SU-DHL-6 (cell line): Measurements from ENCODE around the gene METRN.

Experiments used
- H2AFZ ChIP-seq: fragments of 200-600 bp; sonication (generic); 2 replicates; pipeline ENCODE4 v1.6.1; 2014; ENCODE audit warnings: low read depth, mild to moderate bottlenecking, moderate library complexity, mixed read lengths, antibody characterized with exemption, low read length; ENCODE audit not compliant: severe bottlenecking
- H3F3A ChIP-seq: fragments of 200-600 bp; shearing (Covaris generic); 2 replicates; pipeline ENCODE4 v1.6.0; 2016; ENCODE audit warnings: antibody characterized with exemption, mild to moderate bottlenecking; ENCODE audit not compliant: insufficient read depth
- H3K27ac ChIP-seq: fragments of 200-600 bp; sonication (generic); 2 replicates; pipeline ENCODE4 v1.5.1; 2016; ENCODE audit warnings: low read depth, mild to moderate bottlenecking, low read length, moderate library complexity, mixed read lengths
- H3K27me3 ChIP-seq: fragments of 200-600 bp; sonication (generic), shearing (Covaris generic); 2 replicates; pipeline ENCODE4 v1.6.0; 2014; ENCODE audit warnings: mild to moderate bottlenecking, low read length
- H3K36me3 ChIP-seq: fragments of 200-600 bp; sonication (generic); 2 replicates; pipeline ENCODE4 v1.6.1; 2014; ENCODE audit warnings: mild to moderate bottlenecking, low read length, mixed read lengths
- H3K4me2 ChIP-seq: fragments of 300-600, 200-600 bp; shearing (Covaris generic), sonication (generic); 2 replicates; pipeline ENCODE4 v1.6.0; 2014; ENCODE audit warnings: low read length, low read depth, mild to moderate bottlenecking; ENCODE audit not compliant: poor library complexity, severe bottlenecking
- H3K4me3 ChIP-seq: fragments of 200-600 bp; sonication (generic); 2 replicates; pipeline ENCODE4 v1.5.1; 2014; ENCODE audit warnings: antibody characterized with exemption, low read length, mild to moderate bottlenecking, mixed read lengths; ENCODE audit not compliant: insufficient read depth, poor library complexity, severe bottlenecking
- H3K79me2 ChIP-seq: fragments of 200-600 bp; sonication (generic); 2 replicates; pipeline ENCODE4 v1.6.1; 2014; ENCODE audit warnings: mild to moderate bottlenecking, low read length, moderate library complexity; ENCODE audit not compliant: insufficient read depth
- H3K9ac ChIP-seq: fragments of 200-600 bp; sonication (generic); 2 replicates; pipeline ENCODE4 v1.7.0; 2014; ENCODE audit warnings: mild to moderate bottlenecking, low read length
- H3K9me2 ChIP-seq: fragments of 200-600 bp; sonication (generic); replicated peaks from 2 replicates; pipeline ENCODE4 v1.6.1; 2014; ENCODE audit warnings: low read length; ENCODE audit not compliant: insufficient read depth
- H3K9me3 ChIP-seq: fragments of 200-600 bp; sonication (generic); 2 replicates; pipeline ENCODE4 v1.6.1; 2014; ENCODE audit warnings: low read length, mixed read lengths; ENCODE audit not compliant: insufficient read depth
- H4K20me1 ChIP-seq: fragments of 200-600 bp; sonication (generic); 2 replicates; pipeline ENCODE4 v1.6.1; 2014; ENCODE audit warnings: low read depth, mild to moderate bottlenecking, antibody characterized with exemption, low read length, moderate library complexity, mixed read lengths
- CTCF ChIP-seq: fragments of 200-600 bp; sonication (generic); IDR thresholded peaks from one replicate; pipeline ENCODE4 v1.5.1; 2017; ENCODE audit warnings: antibody characterized with exemption, mild to moderate bottlenecking, low read length, moderate library complexity; ENCODE audit not compliant: insufficient read depth, poor library complexity, severe bottlenecking
- EZH2phosphoT487 ChIP-seq: fragments of 200-600 bp; sonication (generic), shearing (Covaris generic); conservative IDR thresholded peaks from 2 replicates; pipeline ENCODE4 v1.6.1; 2018; ENCODE audit warnings: mild to moderate bottlenecking, antibody characterized with exemption, low read length, moderate library complexity, mixed read lengths

METRN gene

DNA sequence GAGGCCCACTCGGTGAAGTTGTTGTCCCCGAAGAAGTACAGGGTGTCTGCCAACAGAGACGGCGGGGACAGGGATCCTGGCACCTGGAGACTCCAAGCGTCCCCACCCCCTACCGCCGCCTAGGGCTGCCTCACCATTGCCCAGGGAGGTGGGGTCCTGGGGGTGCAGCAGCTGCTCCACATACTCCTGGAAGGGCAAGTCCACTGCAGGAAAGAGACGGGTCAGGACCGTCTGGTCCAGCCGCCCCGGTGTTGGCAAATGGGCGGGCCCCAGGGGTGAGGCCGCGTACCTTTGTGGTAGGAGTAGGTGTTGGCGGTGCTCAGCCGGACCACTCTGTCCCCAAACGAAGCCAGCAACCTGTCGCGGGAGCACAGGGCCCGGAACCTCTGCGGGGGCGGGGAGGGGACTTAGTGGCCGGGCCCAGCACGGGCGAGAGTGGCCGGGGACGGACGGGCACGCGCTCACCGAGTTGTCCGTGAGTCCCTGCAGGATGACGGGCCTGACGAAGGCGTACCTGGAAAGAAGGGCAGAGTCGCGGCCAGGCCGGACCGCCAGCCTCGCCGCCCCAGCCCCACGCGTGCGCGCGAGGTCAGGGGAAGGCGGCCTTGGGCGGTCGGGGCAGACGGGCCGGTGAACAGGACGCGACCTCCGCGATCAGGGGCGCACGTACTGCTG, 31.4 kb upstream of the METRN start:
- no peaks in the 10 kb centered on the region for H3K9me3 ChIP-seq
- no peaks in the 10 kb centered on the region for H4K20me1 ChIP-seq
- peak overlapping the region; percentile 58 for H3K9ac ChIP-seq
- H3K27ac ChIP-seq, result peak overlapping the region; percentile 38; the same call in 1 of the 2 replicates
- H2AFZ ChIP-seq, result no peak overlapping the region
- H3F3A ChIP-seq, result peaks cover 9% of the 10 kb centered on the region; the same call in 1 of the 2 replicates
- no peaks in the 10 kb centered on the region for H3K27me3 ChIP-seq
- no peaks in the 10 kb centered on the region for H3K36me3 ChIP-seq
- TF ChIP-seq CTCF (no peak), EZH2phosphoT487 (no peak)
- H3K4me3 ChIP-seq, result peak overlapping the region; percentile 55
- no peaks in the 10 kb centered on the region for H3K9me2 ChIP-seq
- H3K4me2 ChIP-seq, result peak overlapping the region; percentile 64
- peaks cover 23% of the 10 kb centered on the region; the same call in 1 of the 2 replicates for H3K79me2 ChIP-seq

- Histone ChIP-seq H3K4me2 (peak within 1 kb of the TSS; percentile 64), H3K9me3 (no peaks in the 10 kb centered on the region), H3K9ac (peak within 1 kb of the TSS; percentile 58), H3K36me3 (no peaks in the 10 kb centered on the region), H3F3A (peaks cover 4% of the 10 kb centered on the region; the same call in 1 of the 2 replicates), H3K4me3 (peak within 1 kb of the TSS; percentile 55), H3K27ac (peak within 1 kb of the TSS; percentile 38; the same call in 1 of the 2 replicates), H3K9me2 (no peaks in the 10 kb centered on the region), H3K27me3 (no peaks in the 10 kb centered on the region), H3K79me2 (peaks cover 23% of the 10 kb centered on the region; the same call in 1 of the 2 replicates), H4K20me1 (no peaks in the 10 kb centered on the region), H2AFZ (no peak within 1 kb of the TSS)
- TF ChIP-seq CTCF (no peak), EZH2phosphoT487 (no peak)
Measured at GRCh38 chr16:684071-684794, 30.7 kb upstream of the METRN start, which contains the start of gene JMJD8. TSS of gene JMJD8 (minus strand) at chr16:684334. CDS start at chr16:684319, 15 bp downstream.

DNA sequence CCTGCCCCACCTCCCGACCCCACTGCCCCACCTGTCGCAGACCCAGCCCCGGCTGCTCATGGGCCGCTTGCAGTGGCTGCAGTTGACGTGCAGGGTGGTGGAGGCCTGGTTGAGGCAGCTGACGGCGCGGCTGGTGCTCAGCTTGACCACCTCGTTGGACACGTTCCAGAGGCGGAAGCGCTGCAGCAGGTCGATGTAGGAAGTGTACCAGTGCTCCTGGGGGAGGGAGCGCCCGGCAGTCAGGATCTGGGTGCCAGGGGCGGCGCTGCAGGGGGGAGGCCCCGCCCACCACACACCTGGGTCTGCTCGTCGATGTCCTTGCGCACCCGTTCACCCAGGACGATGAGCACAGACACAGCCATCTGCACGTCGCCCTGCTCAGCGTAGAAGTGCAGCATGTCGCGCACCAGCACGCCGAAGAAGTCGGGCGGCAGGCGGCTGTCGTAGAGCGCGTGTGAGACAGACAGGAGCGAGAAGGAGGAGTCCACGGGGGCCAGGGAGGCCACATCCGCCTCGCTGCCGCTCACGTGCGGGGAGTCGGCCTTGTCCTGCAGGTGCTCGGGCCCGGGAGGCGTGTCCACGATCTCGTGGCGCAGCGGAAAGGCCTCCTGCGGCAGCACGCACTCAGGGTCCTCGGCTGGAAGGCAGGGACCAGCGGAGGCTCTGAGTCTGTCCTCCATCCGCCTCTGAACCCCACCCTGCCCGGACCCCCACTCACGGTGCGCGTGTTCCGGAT, 29.8 kb upstream of the METRN start:
- Histone ChIP-seq H3K9me2 (no peaks in the 10 kb centered on the region), H4K20me1 (no peaks in the 10 kb centered on the region), H3K4me2 (no peak overlapping the region), H3F3A (no peaks in the 10 kb centered on the region; the same call in 1 of the 2 replicates), H3K9ac (no peak overlapping the region), H3K79me2 (peaks cover 23% of the 10 kb centered on the region; the same call in 1 of the 2 replicates), H3K27me3 (no peaks in the 10 kb centered on the region), H3K4me3 (no peak overlapping the region), H3K9me3 (no peaks in the 10 kb centered on the region), H2AFZ (no peak overlapping the region), H3K36me3 (no peaks in the 10 kb centered on the region), H3K27ac (no peak overlapping the region)
- no peak for TF ChIP-seq EZH2phosphoT487
- TF ChIP-seq CTCF, result no peak
